Small intestine (tissue), 7 donors: ENCODE data around the gene TBC1D14. TPM values are rescaled to one million over a fixed set of nuclear protein-coding genes. Genes with fewer than 3 reads are reported as not detected.
A peak's percentile ranks its signal among the peaks of the same experiment; 100 is the strongest.

ENCODE experiments used
- DNase-seq, 2 donors: peaks; one replicate each; pipeline versions ENCODE4 v3.0.0 to v3.0.0-alpha.2; 2013
- FAIRE-seq: peaks from 2 replicates; lab custom pipeline; 2012; peaks lifted over from hg19 to GRCh38; lab: Jason Lieb, UNC
- H3K27ac ChIP-seq, 3 donors: one replicate each; pipeline ENCODE4 v1.5.1; 2013; ENCODE audit warnings: low read length in 2 of 3, mild to moderate bottlenecking in 2 of 3, control low read depth in 1 of 3, inconsistent platforms in 1 of 3, low read depth in 1 of 3, moderate library complexity in 1 of 3
- H3K27me3 ChIP-seq, 3 donors: one replicate each; pipeline ENCODE4 v1.6.1; 2013; ENCODE audit warnings: low read length in 3 of 3, inconsistent platforms in 1 of 3; ENCODE audit not compliant: control insufficient read depth in 3 of 3, insufficient read depth in 3 of 3
- H3K36me3 ChIP-seq, 3 donors: one replicate each; pipeline ENCODE4 v1.6.1; 2013; ENCODE audit warnings: low read length in 3 of 3, inconsistent platforms in 1 of 3, low read depth in 1 of 3, mild to moderate bottlenecking in 1 of 3, moderate library complexity in 1 of 3; ENCODE audit not compliant: control insufficient read depth in 3 of 3, insufficient read depth in 2 of 3
- H3K4me1 ChIP-seq, 3 donors: one replicate each; pipeline ENCODE4 v1.6.1; 2013; ENCODE audit warnings: low read length in 2 of 3, inconsistent platforms in 1 of 3, low read depth in 1 of 3, mild to moderate bottlenecking in 1 of 3, moderate library complexity in 1 of 3; ENCODE audit not compliant: control insufficient read depth in 3 of 3, insufficient read depth in 2 of 3
- H3K4me3 ChIP-seq, 3 donors: one replicate each; pipeline ENCODE4 v1.5.1; 2013; ENCODE audit warnings: low read length in 3 of 3, control low read depth in 1 of 3, inconsistent platforms in 1 of 3, low read depth in 1 of 3, mild to moderate bottlenecking in 1 of 3, moderate library complexity in 1 of 3
- H3K9me3 ChIP-seq, 2 donors: one replicate each; pipeline ENCODE4 v1.6.1; 2013; ENCODE audit warnings: low read depth in 1 of 2, low read length in 1 of 2; ENCODE audit not compliant: control insufficient read depth in 2 of 2, insufficient read depth in 1 of 2
- WGBS, 3 donors: extraction: QIAGEN DNeasy Blood & Tissue Kit; methylation state at CpG; one replicate each; pipeline ENCODE4 v1.1.7; 2013; 5-methylcytosine and 5-hydroxymethylcytosine counted together
- polyA plus RNA-seq, 4 donors: library from polyadenylated mRNA; stranded (reverse) in 3 of 4; unstranded in 1 of 4; fragments of 200-250 nt in 3 of 4; fragments of 120-200 nt in 1 of 4; gene quantifications; one replicate each; pipeline versions ENCODE4 v1.2.1 to v1.2.3, GENCODE V29; 2013
- donor health status: healthy with polysubstance abuse.
- donor health status: control.
- donor health status: control.
- donor health status: Bipolar disorder and iron deficiency.
- donor health status: healthy.

TBC1D14 gene
- polyA plus RNA-seq, 4 donors, result 16.8 to 57.8 (median 25.2) TPM

GRCh38 chr4:6963139-6963611 lies 53.5 kb downstream of the TBC1D14 start:
- no peaks in the 10 kb centered on the region for H3K27me3 ChIP-seq
- H3K4me1 ChIP-seq, result peaks cover 0 to 42% (median 9%) of the 10 kb centered on the region in 3 donors
- no peaks in the 10 kb centered on the region for H3K9me3 ChIP-seq
- H3K36me3 ChIP-seq, result peaks cover 0 to 41% (median under 1%) of the 10 kb centered on the region in 3 donors
- FAIRE-seq (no peak), DNase-seq (peak; percentile 44 to 66)
- no peak overlapping the region for H3K4me3 ChIP-seq
- peak overlapping the region in 1 of 3 donors; percentile 70 for H3K27ac ChIP-seq
- WGBS, 3 donors, result 36 to 63% (median 58%) methylated on average over 12 of the region's 12 CpGs

DNA sequence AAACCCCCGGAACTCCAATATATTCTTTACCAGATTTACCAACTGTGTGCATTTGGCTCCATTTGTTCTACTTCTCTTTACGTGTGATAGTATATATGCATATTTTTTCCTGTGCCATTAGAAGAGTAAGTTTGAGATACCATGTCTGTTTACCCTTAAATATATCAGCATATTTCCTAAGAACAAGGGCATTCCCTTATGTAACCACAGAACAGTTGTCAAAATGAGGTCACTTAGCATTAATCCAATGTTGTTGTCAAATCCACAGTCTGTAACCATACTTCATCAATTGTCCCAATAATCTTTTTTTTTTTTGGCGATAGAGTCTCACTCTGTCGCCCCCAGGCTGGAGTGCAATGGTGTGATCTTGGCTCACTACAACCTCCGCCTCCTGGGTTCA lies 55.2 kb downstream of the TBC1D14 start:
- peaks cover 0 to 46% (median 5%) of the 10 kb centered on the region in 3 donors for H3K36me3 ChIP-seq
- H3K27me3 ChIP-seq, result no peaks in the 10 kb centered on the region
- H3K9me3 ChIP-seq, result no peaks in the 10 kb centered on the region
- DNase-seq (no peak), FAIRE-seq (no peak)
- WGBS, 3 donors, result 87 to 96% (median 88%) methylated on average over 5 of the region's 5 CpGs
- H3K4me3 ChIP-seq, result no peak overlapping the region
- H3K4me1 ChIP-seq, result peaks cover 0 to 49% (median 9%) of the 10 kb centered on the region in 3 donors
- H3K27ac ChIP-seq, result peak overlapping the region in 1 of 3 donors; percentile 70

GRCh38 chr4:6965329-6965728 lies 55.7 kb downstream of the TBC1D14 start:
- Histone ChIP-seq H3K36me3 (peaks cover 0 to 47% (median 5%) of the 10 kb centered on the region in 3 donors), H3K9me3 (no peaks in the 10 kb centered on the region), H3K27ac (no peak overlapping the region), H3K4me3 (no peak overlapping the region), H3K27me3 (no peaks in the 10 kb centered on the region), H3K4me1 (peaks cover 0 to 52% (median 9%) of the 10 kb centered on the region in 3 donors)
- WGBS, 3 donors, result 85 to 92% (median 90%) methylated on average over 3 of the region's 3 CpGs
- FAIRE-seq, result no peak
- DNase-seq, result no peak

- H3K36me3 ChIP-seq, result peaks cover 0 to 37% (median 5%) of the 10 kb centered on the region in 3 donors
- DNase-seq (no peak), FAIRE-seq (no peak)
- peaks cover 0 to 47% (median 3%) of the 10 kb centered on the region in 3 donors for H3K4me1 ChIP-seq
- H3K27ac ChIP-seq, result no peak overlapping the region
- H3K9me3 ChIP-seq, result no peaks in the 10 kb centered on the region
- H3K27me3 ChIP-seq, result no peaks in the 10 kb centered on the region
- 94 to 97% (median 96%) methylated on average over 15 of the region's 15 CpGs for WGBS, 3 donors
- no peak overlapping the region for H3K4me3 ChIP-seq
Measured at GRCh38 chr4:6967846-6968340, 58.3 kb downstream of the TBC1D14 start.

DNA sequence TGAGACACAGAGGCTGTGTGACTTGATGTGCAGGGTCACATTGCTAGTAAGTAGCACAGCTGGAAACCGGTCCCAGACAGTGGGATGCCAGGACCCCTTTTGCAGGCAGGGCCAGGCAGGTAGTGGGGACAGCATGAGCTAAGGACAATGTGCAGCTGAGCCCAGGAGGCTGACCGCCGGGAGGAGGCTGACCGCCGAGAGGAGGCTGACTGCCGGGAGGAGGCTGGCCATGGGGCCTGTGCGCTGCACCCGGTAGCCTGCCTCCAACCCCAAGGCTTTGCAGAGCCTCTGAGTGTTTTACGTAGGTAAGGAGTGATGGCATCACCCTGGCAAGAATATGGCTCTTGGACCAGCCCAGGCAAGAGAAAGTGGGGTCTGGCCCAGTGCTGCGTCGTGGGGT lies 58.9 kb downstream of the TBC1D14 start:
- DNase-seq (no peak), FAIRE-seq (no peak)
- H3K9me3 ChIP-seq, result no peaks in the 10 kb centered on the region
- peaks cover 0 to 47% (median 0%) of the 10 kb centered on the region in 3 donors for H3K4me1 ChIP-seq
- no peaks in the 10 kb centered on the region for H3K27me3 ChIP-seq
- no peak overlapping the region for H3K4me3 ChIP-seq
- H3K36me3 ChIP-seq, result peaks cover 0 to 32% (median 5%) of the 10 kb centered on the region in 3 donors
- 80 to 81% (median 80%) methylated on average over 11 of the region's 11 CpGs for WGBS, 3 donors
- H3K27ac ChIP-seq, result no peak overlapping the region

- Histone ChIP-seq H3K4me3 (no peak overlapping the region), H3K27ac (peak overlapping the region; percentile 12 to 93 (median 83))
Measured at GRCh38 chr4:6969826-6970800, 60.5 kb downstream of the TBC1D14 start.

GRCh38 chr4:6971536-6972374 lies 62.1 kb downstream of the TBC1D14 start:
- 77 to 85% (median 84%) methylated on average over 16 of the region's 16 CpGs for WGBS, 3 donors
- Histone ChIP-seq H3K36me3 (peaks cover 0 to 36% (median 5%) of the 10 kb centered on the region in 3 donors), H3K4me3 (no peak overlapping the region), H3K9me3 (no peaks in the 10 kb centered on the region), H3K4me1 (peaks cover 0 to 25% (median 0%) of the 10 kb centered on the region in 3 donors), H3K27ac (peak overlapping the region in 1 of 3 donors; percentile 47), H3K27me3 (no peaks in the 10 kb centered on the region)
- no peak for DNase-seq
- no peak for FAIRE-seq

More at GRCh38 chr4:6969826-6970800, 60.5 kb downstream of the TBC1D14 start:
- Histone ChIP-seq H3K4me1 (peaks cover 0 to 32% (median 0%) of the 10 kb centered on the region in 3 donors), H3K9me3 (no peaks in the 10 kb centered on the region), H3K36me3 (peaks cover 0 to 34% (median 5%) of the 10 kb centered on the region in 3 donors), H3K27me3 (no peaks in the 10 kb centered on the region)
- peak; percentile 83 to 85 for DNase-seq
- no peak for FAIRE-seq
- WGBS, 3 donors, result 54 to 77% (median 70%) methylated on average over 17 to 18 of the region's 18 CpGs

- WGBS, 3 donors, result 75 to 95% (median 81%) methylated on average over 8 of the region's 8 CpGs
- Histone ChIP-seq H3K27ac (peak overlapping the region in 1 of 3 donors; percentile 47), H3K9me3 (no peaks in the 10 kb centered on the region), H3K36me3 (peaks cover 0 to 36% (median 5%) of the 10 kb centered on the region in 3 donors), H3K27me3 (no peaks in the 10 kb centered on the region), H3K4me3 (no peak overlapping the region), H3K4me1 (peaks cover 0 to 25% (median 0%) of the 10 kb centered on the region in 3 donors)
- DNase-seq (no peak), FAIRE-seq (no peak)
Measured at GRCh38 chr4:6972375-6972650, 62.7 kb downstream of the TBC1D14 start.
